MM.1S (cell line): Measurements from ENCODE around the gene PMEPA1.

Source experiments
- EZH2 ChIP-seq: fragments of 300-600 bp; sonication (generic); optimal IDR thresholded peaks from 2 replicates; pipeline ENCODE3; 2017; ENCODE audit warnings: low read depth, mild to moderate bottlenecking, antibody characterized with exemption, low read length, mixed read lengths
- TF ChIP-seq, protein P1 (sequence below): fragments of 300-600 bp; sonication (generic); IDR thresholded peaks from 2 replicates; pipeline ENCODE4 v1.5.1; 2016; ENCODE audit warnings: antibody characterized with exemption, low read length, mixed read lengths

GRCh38 chr20:57657535-57658446 lies 52.0 kb downstream of the PMEPA1 start:
- TF ChIP-seq, protein P1, sequence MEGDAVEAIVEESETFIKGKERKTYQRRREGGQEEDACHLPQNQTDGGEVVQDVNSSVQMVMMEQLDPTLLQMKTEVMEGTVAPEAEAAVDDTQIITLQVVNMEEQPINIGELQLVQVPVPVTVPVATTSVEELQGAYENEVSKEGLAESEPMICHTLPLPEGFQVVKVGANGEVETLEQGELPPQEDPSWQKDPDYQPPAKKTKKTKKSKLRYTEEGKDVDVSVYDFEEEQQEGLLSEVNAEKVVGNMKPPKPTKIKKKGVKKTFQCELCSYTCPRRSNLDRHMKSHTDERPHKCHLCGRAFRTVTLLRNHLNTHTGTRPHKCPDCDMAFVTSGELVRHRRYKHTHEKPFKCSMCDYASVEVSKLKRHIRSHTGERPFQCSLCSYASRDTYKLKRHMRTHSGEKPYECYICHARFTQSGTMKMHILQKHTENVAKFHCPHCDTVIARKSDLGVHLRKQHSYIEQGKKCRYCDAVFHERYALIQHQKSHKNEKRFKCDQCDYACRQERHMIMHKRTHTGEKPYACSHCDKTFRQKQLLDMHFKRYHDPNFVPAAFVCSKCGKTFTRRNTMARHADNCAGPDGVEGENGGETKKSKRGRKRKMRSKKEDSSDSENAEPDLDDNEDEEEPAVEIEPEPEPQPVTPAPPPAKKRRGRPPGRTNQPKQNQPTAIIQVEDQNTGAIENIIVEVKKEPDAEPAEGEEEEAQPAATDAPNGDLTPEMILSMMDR, result no peak
- no peak for TF ChIP-seq EZH2
